Measurements from ENCODE around the gene LYSMD4. TPM values are rescaled to one million over a fixed set of nuclear protein-coding genes. Genes with fewer than 3 reads are reported as not detected.

LYSMD4 gene
- total and polyA plus RNA-seq, 2 donors (not counting 1 experiment from before 2014, with no cell fraction given): 9.7 to 10.3 TPM

- intact Hi-C loops (cut with micrococcal nuclease): no loop called here
- CTCF ChIA-PET: interaction anchor here (0.9 kb wide), 1 partner anchor 19 kb away, joined by 3 read pairs; no protein-coding TSS in a partner anchor
Observed at GRCh38 chr15:99727733-99728132, 5.5 kb downstream of the LYSMD4 start.

GRCh38 chr15:99727330-99727729 is 5.9 kb downstream of the LYSMD4 start:
- H3K4me2 ChIP-seq (replicated peaks; ENCODE audit: low read depth, low read length, poor library complexity, severe bottlenecking): no peak overlapping the region
- intact Hi-C loops (cut with micrococcal nuclease): no loop called here
- H3K9me3 Mint-ChIP-seq (ENCODE audit: insufficient read depth): no peaks in the 10 kb centered on the region
- no peaks in the 10 kb centered on the region for H3K79me2 ChIP-seq (ENCODE audit: control insufficient read depth, insufficient read depth, low read length)
- H3K4me3 ChIP-seq (ENCODE audit: control extremely low read depth in 1 of 5, extremely low read depth in 1 of 5, insufficient read depth in 1 of 5, low read depth in 2 of 5, low read length in 4 of 5): no peak overlapping the region
- no peaks in the 10 kb centered on the region for H3K27me3 ChIP-seq (replicated peaks in 1 of 4; ENCODE audit: control extremely low read depth in 1 of 4, control insufficient read depth in 3 of 4, insufficient read depth in 4 of 4, low read length in 3 of 4)
- 100% methylated on average over 1 of the region's 1 CpG for WGBS (ENCODE audit: insufficient coverage)
- ATAC-seq (ENCODE audit: low read depth) (no peak), DNase-seq (no peak)
- H4K20me1 ChIP-seq (ENCODE audit: control insufficient read depth, insufficient read depth, low read length, poor library complexity, severe bottlenecking): no peaks in the 10 kb centered on the region
- no peaks in the 10 kb centered on the region for H3K27me3 Mint-ChIP-seq
- H3K4me3 Mint-ChIP-seq: no peak overlapping the region
- CTCF ChIA-PET: no interaction called here
- POLR2A ChIA-PET: no interaction called here
- H3K9me3 ChIP-seq (ENCODE audit: control extremely low read depth in 1 of 3, control insufficient read depth in 2 of 3, insufficient read depth in 1 of 3, low read length in 2 of 3): no peaks in the 10 kb centered on the region
- no peaks in the 10 kb centered on the region for H3K36me3 ChIP-seq (replicated peaks in 1 of 2; ENCODE audit: control extremely low read depth in 1 of 2, control insufficient read depth in 1 of 2, extremely low read depth in 1 of 2, insufficient read depth in 2 of 2, low read length in 1 of 2)
- peaks cover 3 to 4% of the 10 kb centered on the region in 2 donors for H3K4me1 ChIP-seq (ENCODE audit: control insufficient read depth in 2 of 2, insufficient read depth in 2 of 2, low read length in 2 of 2)
- no peak overlapping the region for H3K9ac ChIP-seq (ENCODE audit: low read length)
- H3K27ac ChIP-seq (ENCODE audit: low read length in 2 of 2): no peak overlapping the region
- H3K4me1 Mint-ChIP-seq: peaks cover 8% of the 10 kb centered on the region
- H2AFZ ChIP-seq (ENCODE audit: insufficient read depth, low read depth, low read length, poor library complexity, severe bottlenecking): no peak overlapping the region
- H3K27ac Mint-ChIP-seq: no peak overlapping the region
- TF ChIP-seq EZH2 (IDR thresholded peaks at IDR 0.05; ENCODE audit: borderline replicate concordance, insufficient read depth, low read depth, low read length, poor library complexity, severe bottlenecking) (no peak), CTCF (IDR thresholded peaks at IDR 0.05) (no peak)

More at GRCh38 chr15:99727733-99728132, 5.5 kb downstream of the LYSMD4 start:
- Histone ChIP-seq H3K9me3 (ENCODE audit: control extremely low read depth in 1 of 3, control insufficient read depth in 2 of 3, insufficient read depth in 1 of 3, low read length in 2 of 3) (no peaks in the 10 kb centered on the region), H3K4me1 (ENCODE audit: control insufficient read depth in 2 of 2, insufficient read depth in 2 of 2, low read length in 2 of 2) (peaks cover 7 to 8% of the 10 kb centered on the region in 2 donors), H3K27ac (ENCODE audit: low read length in 2 of 2) (no peak overlapping the region), H3K9ac (ENCODE audit: low read length) (no peak overlapping the region), H3K79me2 (ENCODE audit: control insufficient read depth, insufficient read depth, low read length) (no peaks in the 10 kb centered on the region), H2AFZ (ENCODE audit: insufficient read depth, low read depth, low read length, poor library complexity, severe bottlenecking) (no peak overlapping the region), H3K36me3 (replicated peaks in 1 of 2; ENCODE audit: control extremely low read depth in 1 of 2, control insufficient read depth in 1 of 2, extremely low read depth in 1 of 2, insufficient read depth in 2 of 2, low read length in 1 of 2) (no peaks in the 10 kb centered on the region), H3K4me3 (ENCODE audit: control extremely low read depth in 1 of 5, extremely low read depth in 1 of 5, insufficient read depth in 1 of 5, low read depth in 2 of 5, low read length in 4 of 5) (no peak overlapping the region), H3K27me3 (replicated peaks in 1 of 4; ENCODE audit: control extremely low read depth in 1 of 4, control insufficient read depth in 3 of 4, insufficient read depth in 4 of 4, low read length in 3 of 4) (no peaks in the 10 kb centered on the region), H3K4me2 (replicated peaks; ENCODE audit: low read depth, low read length, poor library complexity, severe bottlenecking) (no peak overlapping the region), H4K20me1 (ENCODE audit: control insufficient read depth, insufficient read depth, low read length, poor library complexity, severe bottlenecking) (no peaks in the 10 kb centered on the region)
- ATAC-seq (ENCODE audit: low read depth): no peak
- no peaks in the 10 kb centered on the region for H3K27me3 Mint-ChIP-seq
- no peak overlapping the region for H3K4me3 Mint-ChIP-seq
- H3K4me1 Mint-ChIP-seq: peaks cover 10% of the 10 kb centered on the region
- H3K27ac Mint-ChIP-seq: no peak overlapping the region
- DNase-seq: no peak
- WGBS (ENCODE audit: insufficient coverage): 94% methylated on average over 6 of the region's 7 CpGs
- TF ChIP-seq CTCF (IDR thresholded peaks at IDR 0.05): no peak
- TF ChIP-seq EZH2 (IDR thresholded peaks at IDR 0.05; ENCODE audit: borderline replicate concordance, insufficient read depth, low read depth, low read length, poor library complexity, severe bottlenecking): no peak
- POLR2A ChIA-PET: no interaction called here
- H3K9me3 Mint-ChIP-seq (ENCODE audit: insufficient read depth): no peaks in the 10 kb centered on the region
